Activated CD4-positive, alpha-beta T cell treated with anti-CD3 and anti-CD28 coated beads, Interleukin-2, amount 10 ng/mL, durations not matched to agents 24 days and 14 days (primary cell): ENCODE measurements around the gene NYAP2. TPM values are rescaled to one million over a fixed set of nuclear protein-coding genes. Genes with fewer than 3 reads are reported as not detected.

Experiments
- DNase-seq: peaks from one replicate; pipeline ENCODE4 v3.0.0; 2022
- H3K27ac Mint-ChIP-seq: one replicate; pipeline ENCODE4 v1.8.0; 2022; ENCODE audit warnings: mild to moderate bottlenecking, mixed read lengths
- H3K27me3 Mint-ChIP-seq: one replicate; pipeline ENCODE4 v1.8.0; 2022; ENCODE audit warnings: mixed read lengths
- H3K36me3 Mint-ChIP-seq: one replicate; pipeline ENCODE4 v1.8.0; 2022; ENCODE audit warnings: low read depth, mild to moderate bottlenecking, mixed read lengths
- H3K4me1 Mint-ChIP-seq: one replicate; pipeline ENCODE4 v1.8.0; 2021; ENCODE audit warnings: mixed read lengths
- H3K4me3 Mint-ChIP-seq: one replicate; pipeline ENCODE4 v1.8.0; 2022; ENCODE audit warnings: mild to moderate bottlenecking, moderate library complexity, mixed read lengths
- H3K9me3 Mint-ChIP-seq: one replicate; pipeline ENCODE4 v1.8.0; 2021; ENCODE audit warnings: mixed read lengths
- intact Hi-C: fragments of 100-400 bp; cut with micrococcal nuclease; formaldehyde crosslinking; loops from one replicate; pipeline ENCODE4 v1.15.1; 2023
- total RNA-seq: library from RNA; stranded (reverse); gene quantifications from 2 replicates; pipeline ENCODE4 v1.2.3, GENCODE V29; 2022

Gene NYAP2
- total RNA-seq, 1 donor from 2014 or later = not detected

DNA sequence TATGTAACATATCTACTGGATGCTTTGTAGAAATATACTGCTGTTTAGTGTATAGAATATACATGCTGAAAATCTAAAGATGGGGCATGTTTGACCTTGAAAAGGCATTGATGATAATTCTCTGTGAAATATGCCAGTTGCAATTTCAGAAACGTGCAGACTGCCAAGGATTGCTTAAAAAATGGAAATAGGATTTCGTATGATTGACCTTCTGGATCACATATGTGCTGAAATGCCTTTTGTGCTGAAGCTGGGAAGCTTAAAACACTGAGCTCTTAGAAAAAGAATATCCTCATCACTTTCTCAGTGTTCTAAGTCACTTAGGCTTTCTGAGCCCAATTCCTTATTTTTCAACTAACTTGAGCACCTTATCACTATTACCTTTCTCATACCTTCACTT, 14.3 kb downstream of the NYAP2 start:
- no peak overlapping the region for H3K27ac Mint-ChIP-seq
- H3K9me3 Mint-ChIP-seq = no peaks in the 10 kb centered on the region
- H3K36me3 Mint-ChIP-seq = no peaks in the 10 kb centered on the region
- H3K27me3 Mint-ChIP-seq = no peaks in the 10 kb centered on the region
- H3K4me3 Mint-ChIP-seq = no peak overlapping the region
- no peaks in the 10 kb centered on the region for H3K4me1 Mint-ChIP-seq
- intact Hi-C loops = no loop called here
- no peak for DNase-seq

DNA sequence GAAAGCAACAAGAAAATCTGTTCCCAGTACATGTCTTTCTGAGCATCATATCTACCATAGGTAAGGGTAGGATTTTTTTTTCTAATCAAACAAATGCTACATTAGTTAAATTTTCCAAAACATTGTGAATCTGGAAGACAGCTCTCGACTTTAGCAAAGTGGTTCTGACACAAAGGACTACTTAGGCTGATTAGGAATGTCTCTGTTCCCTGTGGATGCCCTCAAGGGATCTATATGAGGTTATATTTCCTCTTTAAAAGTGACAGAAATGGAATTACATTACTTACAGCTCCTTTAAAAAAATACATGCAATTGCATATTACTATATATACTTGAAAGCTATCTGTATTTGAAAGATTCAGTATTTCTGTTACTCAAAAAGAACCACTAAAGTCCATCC, 15.4 kb downstream of the NYAP2 start:
- no peaks in the 10 kb centered on the region for H3K27me3 Mint-ChIP-seq
- intact Hi-C loops = no loop called here
- H3K9me3 Mint-ChIP-seq = no peaks in the 10 kb centered on the region
- no peaks in the 10 kb centered on the region for H3K4me1 Mint-ChIP-seq
- no peak for DNase-seq
- no peak overlapping the region for H3K4me3 Mint-ChIP-seq
- no peak overlapping the region for H3K27ac Mint-ChIP-seq
- H3K36me3 Mint-ChIP-seq = no peaks in the 10 kb centered on the region

GRCh38 chr2:225415341-225415740, 15.8 kb downstream of the NYAP2 start:
- H3K4me3 Mint-ChIP-seq = no peak overlapping the region
- no peak overlapping the region for H3K27ac Mint-ChIP-seq
- intact Hi-C loops = no loop called here
- H3K27me3 Mint-ChIP-seq = no peaks in the 10 kb centered on the region
- no peaks in the 10 kb centered on the region for H3K4me1 Mint-ChIP-seq
- DNase-seq = no peak
- H3K36me3 Mint-ChIP-seq = no peaks in the 10 kb centered on the region
- H3K9me3 Mint-ChIP-seq = no peaks in the 10 kb centered on the region

DNA sequence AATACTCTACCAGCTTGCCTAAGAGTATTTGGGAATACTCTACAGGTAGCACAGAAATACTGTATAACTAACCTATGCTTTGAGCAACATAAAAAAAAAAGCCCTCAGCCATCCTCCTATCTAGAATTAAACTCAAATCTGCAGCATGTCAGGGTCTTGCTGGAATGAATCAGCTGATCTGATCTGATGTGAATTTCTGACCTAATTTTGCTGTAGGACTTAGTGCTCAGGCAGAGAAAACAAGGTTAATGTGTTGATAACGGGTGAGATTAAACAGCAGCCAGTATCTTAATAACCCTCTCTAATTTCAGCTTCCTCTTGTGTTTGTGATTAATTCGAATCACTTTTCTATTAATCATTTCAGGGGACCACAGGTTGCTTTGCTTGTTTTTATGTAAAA, 16.3 kb downstream of the NYAP2 start:
- H3K4me3 Mint-ChIP-seq = no peak overlapping the region
- no peaks in the 10 kb centered on the region for H3K4me1 Mint-ChIP-seq
- intact Hi-C loops = no loop called here
- H3K36me3 Mint-ChIP-seq = no peaks in the 10 kb centered on the region
- no peaks in the 10 kb centered on the region for H3K27me3 Mint-ChIP-seq
- H3K9me3 Mint-ChIP-seq = no peaks in the 10 kb centered on the region
- no peak overlapping the region for H3K27ac Mint-ChIP-seq
- no peak for DNase-seq

GRCh38 chr2:225416616-225417367, 17.3 kb downstream of the NYAP2 start:
- Mint-ChIP-seq H3K9me3 (no peaks in the 10 kb centered on the region), H3K27ac (no peak overlapping the region), H3K4me1 (no peaks in the 10 kb centered on the region), H3K27me3 (no peaks in the 10 kb centered on the region), H3K36me3 (no peaks in the 10 kb centered on the region), H3K4me3 (no peak overlapping the region)
- intact Hi-C loops = no loop called here
- DNase-seq = no peak

GRCh38 chr2:225419033-225419432, 19.5 kb downstream of the NYAP2 start:
- Mint-ChIP-seq H3K27ac (no peak overlapping the region), H3K4me3 (no peak overlapping the region), H3K36me3 (no peaks in the 10 kb centered on the region), H3K4me1 (no peaks in the 10 kb centered on the region), H3K9me3 (no peaks in the 10 kb centered on the region), H3K27me3 (peaks cover 1% of the 10 kb centered on the region)
- no peak for DNase-seq
- intact Hi-C loops = no loop called here

- intact Hi-C loops = no loop called here
- no peak for DNase-seq
Measured at GRCh38 chr2:225422145-225422544, 22.6 kb downstream of the NYAP2 start.

GRCh38 chr2:225425284-225425683, 25.8 kb downstream of the NYAP2 start:
- no peak for DNase-seq
- H3K27ac Mint-ChIP-seq = no peak overlapping the region
- peaks cover 4% of the 10 kb centered on the region for H3K27me3 Mint-ChIP-seq
- H3K4me3 Mint-ChIP-seq = no peak overlapping the region
- intact Hi-C loops = no loop called here
- no peaks in the 10 kb centered on the region for H3K36me3 Mint-ChIP-seq
- no peaks in the 10 kb centered on the region for H3K4me1 Mint-ChIP-seq
- H3K9me3 Mint-ChIP-seq = no peaks in the 10 kb centered on the region

More at GRCh38 chr2:225422145-225422544, 22.6 kb downstream of the NYAP2 start:
- Mint-ChIP-seq H3K9me3 (no peaks in the 10 kb centered on the region), H3K27me3 (peaks cover 1% of the 10 kb centered on the region), H3K27ac (no peak overlapping the region), H3K4me3 (no peak overlapping the region), H3K4me1 (no peaks in the 10 kb centered on the region), H3K36me3 (no peaks in the 10 kb centered on the region)

- Mint-ChIP-seq H3K27me3 (peaks cover 3% of the 10 kb centered on the region), H3K27ac (no peak overlapping the region), H3K4me1 (no peaks in the 10 kb centered on the region), H3K36me3 (no peaks in the 10 kb centered on the region), H3K9me3 (no peaks in the 10 kb centered on the region), H3K4me3 (no peak overlapping the region)
- intact Hi-C loops = no loop called here
- no peak for DNase-seq
Measured at GRCh38 chr2:225428360-225428759, 28.9 kb downstream of the NYAP2 start.

DNA sequence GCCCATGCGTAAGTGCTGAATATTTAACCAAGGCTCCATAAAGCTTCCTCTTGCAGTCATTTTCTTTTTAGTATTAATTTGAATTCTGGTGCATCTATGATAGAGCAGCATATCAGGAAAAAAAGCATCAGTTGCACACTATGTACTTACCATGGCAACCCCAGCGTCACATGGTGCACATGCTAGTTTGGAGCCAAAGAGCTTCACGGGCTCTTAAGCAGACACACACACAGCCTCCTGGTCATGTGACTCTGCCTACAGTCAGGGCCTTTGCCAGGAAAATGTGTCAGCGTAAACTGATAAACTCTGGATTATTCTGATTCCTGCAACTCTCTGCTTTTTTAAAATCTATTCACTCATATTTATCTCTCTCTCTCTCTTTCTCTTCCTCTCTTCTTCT, 30.2 kb downstream of the NYAP2 start:
- no peaks in the 10 kb centered on the region for H3K9me3 Mint-ChIP-seq
- intact Hi-C loops = no loop called here
- H3K4me3 Mint-ChIP-seq = no peak overlapping the region
- peaks cover 3% of the 10 kb centered on the region for H3K27me3 Mint-ChIP-seq
- DNase-seq = no peak
- H3K27ac Mint-ChIP-seq = no peak overlapping the region
- no peaks in the 10 kb centered on the region for H3K36me3 Mint-ChIP-seq
- no peaks in the 10 kb centered on the region for H3K4me1 Mint-ChIP-seq

- Mint-ChIP-seq H3K36me3 (no peaks in the 10 kb centered on the region), H3K9me3 (no peaks in the 10 kb centered on the region), H3K27me3 (peaks cover 3% of the 10 kb centered on the region), H3K4me3 (no peak overlapping the region), H3K27ac (no peak overlapping the region), H3K4me1 (no peaks in the 10 kb centered on the region)
- intact Hi-C loops = no loop called here
- no peak for DNase-seq
Measured at GRCh38 chr2:225431105-225431863, 31.8 kb downstream of the NYAP2 start.

- Mint-ChIP-seq H3K9me3 (no peaks in the 10 kb centered on the region), H3K27ac (no peak overlapping the region), H3K4me3 (no peak overlapping the region), H3K27me3 (peaks cover 1% of the 10 kb centered on the region), H3K4me1 (no peaks in the 10 kb centered on the region), H3K36me3 (no peaks in the 10 kb centered on the region)
- no peak for DNase-seq
- intact Hi-C loops = no loop called here
Measured at GRCh38 chr2:225434014-225434413, 34.5 kb downstream of the NYAP2 start.

DNA sequence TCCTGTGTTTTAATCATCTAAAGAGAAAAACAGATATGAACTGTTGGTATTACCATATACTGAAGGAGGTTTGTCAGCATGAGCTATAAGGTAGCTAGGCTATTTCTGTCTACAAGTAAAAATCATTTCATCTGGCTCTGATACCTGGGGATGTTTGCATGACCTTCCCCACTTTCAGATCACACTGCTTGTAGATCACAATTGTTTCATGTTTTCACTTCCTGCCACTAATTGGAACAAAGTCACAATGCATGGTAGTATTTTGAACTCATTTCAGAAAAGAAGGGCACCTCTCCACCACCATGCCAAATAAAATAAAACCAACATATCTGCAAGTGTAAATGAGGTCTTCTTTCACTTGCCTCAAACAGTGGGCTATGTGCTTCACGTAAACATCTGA, 37.8 kb downstream of the NYAP2 start:
- intact Hi-C loops = no loop called here
- no peak for DNase-seq
- H3K4me1 Mint-ChIP-seq = no peaks in the 10 kb centered on the region
- no peaks in the 10 kb centered on the region for H3K36me3 Mint-ChIP-seq
- peaks cover 4% of the 10 kb centered on the region for H3K27me3 Mint-ChIP-seq
- no peaks in the 10 kb centered on the region for H3K9me3 Mint-ChIP-seq
- no peak overlapping the region for H3K4me3 Mint-ChIP-seq
- no peak overlapping the region for H3K27ac Mint-ChIP-seq

DNA sequence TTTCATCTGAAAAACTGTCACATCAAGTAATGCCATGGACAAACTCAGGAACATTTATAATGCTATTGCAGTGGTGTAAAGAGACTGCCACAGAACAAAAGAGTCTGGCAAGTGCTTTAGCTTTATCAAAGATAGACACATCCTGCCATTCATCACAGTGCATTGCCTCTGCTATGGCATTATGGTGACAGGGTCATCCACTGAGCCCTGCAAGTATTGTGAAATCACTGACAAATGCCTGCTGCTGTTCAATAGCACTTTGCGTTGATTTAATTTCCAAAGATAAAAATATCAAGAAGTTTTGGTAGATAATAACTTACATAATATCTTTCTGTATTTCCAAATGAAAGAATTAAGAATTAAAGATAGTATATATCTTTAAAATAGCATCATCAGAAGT, 38.7 kb downstream of the NYAP2 start:
- H3K4me1 Mint-ChIP-seq = no peaks in the 10 kb centered on the region
- intact Hi-C loops = no loop called here
- no peak overlapping the region for H3K4me3 Mint-ChIP-seq
- H3K9me3 Mint-ChIP-seq = no peaks in the 10 kb centered on the region
- no peaks in the 10 kb centered on the region for H3K36me3 Mint-ChIP-seq
- H3K27me3 Mint-ChIP-seq = peaks cover 4% of the 10 kb centered on the region
- H3K27ac Mint-ChIP-seq = no peak overlapping the region
- DNase-seq = no peak
